ENCODE results near the gene CHRNA4. TPM values are rescaled to one million over a fixed set of nuclear protein-coding genes. Genes with fewer than 3 reads are reported as not detected.

Gene CHRNA4
- total and polyA plus RNA-seq, 10 of the 15 experiments (the other 5 are each of a cell fraction or from before 2014, with no cell fraction given), result 0.04 to 0.41 (median 0.06) TPM; not detected in 5

- no peak for FAIRE-seq
- H4K20me1 ChIP-seq (ENCODE audit: control insufficient read depth, insufficient read depth), result no peaks in the 10 kb centered on the region
- H3K36me3 ChIP-seq (ENCODE audit: control insufficient read depth in 2 of 2, insufficient read depth in 2 of 2, low read length in 1 of 2), result no peaks in the 10 kb centered on the region
- in situ Hi-C loops (cut with MboI) (no loop called here), intact Hi-C loops (cut with micrococcal nuclease; ENCODE audit: unreplicated experiment) (no loop called here)
- POLR2A ChIA-PET, result no interaction called here
- BruUV-seq (replicated peaks), result no TSS peak
- no peak overlapping the region for H3K4me2 ChIP-seq (ENCODE audit: control insufficient read depth, insufficient read depth)
- no peak overlapping the region for H3K9ac ChIP-seq (ENCODE audit: control insufficient read depth, insufficient read depth, low read length)
- WGBS (ENCODE audit: insufficient coverage, insufficient replicate concordance, low lambda C conversion rate, missing lambda C conversion rate), result 33% methylated on average over 31 of the region's 31 CpGs
- no peaks in the 10 kb centered on the region for H3K79me2 ChIP-seq (ENCODE audit: control insufficient read depth, insufficient read depth, low read length)
- RAD21 ChIA-PET (ENCODE audit: unreplicated experiment), result no interaction called here
- H3K27me3 ChIP-seq (replicated peaks in 1 of 2; ENCODE audit: control insufficient read depth in 2 of 2, insufficient read depth in 2 of 2, low read length in 1 of 2), result no peaks in the 10 kb centered on the region; a peak in 1 of 4 replicates
- no peak overlapping the region for H3K4me3 ChIP-seq
- ATAC-seq, result no peak
- no peaks in the 10 kb centered on the region; the same call in 2 of the 3 replicates for H3K9me3 ChIP-seq (replicated peaks; ENCODE audit: control insufficient read depth, insufficient read depth, low read length)
- H3K4me1 ChIP-seq (ENCODE audit: control insufficient read depth, insufficient read depth, low read length), result no peaks in the 10 kb centered on the region
- H2AFZ ChIP-seq (ENCODE audit: control insufficient read depth, low read depth, low read length), result no peak overlapping the region
- SMC1A ChIA-PET (ENCODE audit: uncharacterized antibody, unreplicated experiment), result no interaction called here
- no peak for DNase-seq (ENCODE audit: low read depth, low spot score)
- CTCF ChIA-PET, result interaction anchor here (1.0 to 3.3 kb wide), 2 partner anchors 153 to 194 kb away, joined by 3 to 15 read pairs; no protein-coding TSS in a partner anchor
- H3K27ac ChIP-seq (ENCODE audit: control insufficient read depth, insufficient read depth), result no peak overlapping the region
- TF ChIP-seq BACH1 (IDR thresholded peaks at IDR 0.05; ENCODE audit: borderline replicate concordance), result no peak
- TF ChIP-seq E4F1 (IDR thresholded peaks at IDR 0.05; ENCODE audit: borderline replicate concordance, partially characterized antibody), result no peak
- TF ChIP-seq SMC3 (IDR thresholded peaks at IDR 0.05; ENCODE audit: borderline replicate concordance, low read length), result no peak
- TF ChIP-seq POLR2AphosphoS5 (IDR thresholded peaks at IDR 0.05; ENCODE audit: low read length), result no peak
- TF ChIP-seq SREBF1 (IDR thresholded peaks at IDR 0.05; ENCODE audit: low read length), result no peak
- TF ChIP-seq ZBTB4 (CRISPR knock-in tag; IDR thresholded peaks at IDR 0.05), result no peak
- no peak for TF ChIP-seq STAT1 (conservative IDR thresholded peaks at IDR 0.05)
- TF ChIP-seq MTA2 (IDR thresholded peaks at IDR 0.05; ENCODE audit: low read depth), result no peak
- no peak for TF ChIP-seq FOXK2 (IDR thresholded peaks at IDR 0.05)
- TF ChIP-seq BCL11A (IDR thresholded peaks at IDR 0.05; ENCODE audit: low read depth, low read length), result no peak
- no peak for TF ChIP-seq EGR1 (IDR thresholded peaks at IDR 0.05; ENCODE audit: borderline replicate concordance in 1 of 2, low read depth in 2 of 2, low read length in 2 of 2)
- TF ChIP-seq JUND (IDR thresholded peaks at IDR 0.05; ENCODE audit: low read depth, low read length), result no peak
- no peak for TF ChIP-seq PRDM15 (CRISPR knock-in tag; IDR thresholded peaks at IDR 0.05)
- no peak for TF ChIP-seq YY1 (IDR thresholded peaks at IDR 0.05; ENCODE audit: low read depth, low read length)
These were observed 15.4 kb upstream of the CHRNA4 start for GRCh38 chr20:63376283-63377250.
